Measurements from ENCODE around the gene CEP192.

The CEP192 gene

GRCh38 chr18:13028869-13029268 is 37.7 kb downstream of the CEP192 start:
- H3K27me3 ChIP-seq (ENCODE audit: low read depth, low read length) = no peaks in the 10 kb centered on the region
- H3K79me2 ChIP-seq (ENCODE audit: low read length) = peaks cover 16% of the 10 kb centered on the region
- H4K20me1 ChIP-seq (ENCODE audit: insufficient read depth, low read length) = peaks cover 5% of the 10 kb centered on the region; the same call in 1 of the 2 replicates
- no peak overlapping the region for H3K27ac ChIP-seq (ENCODE audit: low read length)
- no peaks in the 10 kb centered on the region for H3K4me1 ChIP-seq (ENCODE audit: low read length)
- no peak overlapping the region for H3K4me2 ChIP-seq (ENCODE audit: low read length)
- H3K4me3 ChIP-seq (ENCODE audit: low read length) = no peak overlapping the region
- H2AFZ ChIP-seq (ENCODE audit: low read depth, low read length) = no peak overlapping the region
- H3K9me3 ChIP-seq (ENCODE audit: insufficient read depth, low read length) = no peaks in the 10 kb centered on the region
- peaks cover 58% of the 10 kb centered on the region for H3K36me3 ChIP-seq (replicated peaks; ENCODE audit: low read depth, low read length)
- TF ChIP-seq EZH2phosphoT487 (IDR thresholded peaks at IDR 0.05; ENCODE audit: low read depth) (no peak), CTCF (IDR thresholded peaks at IDR 0.05; ENCODE audit: low read depth, low read length) (no peak)
- H3K9ac ChIP-seq (ENCODE audit: low read length) = no peak overlapping the region

DNA sequence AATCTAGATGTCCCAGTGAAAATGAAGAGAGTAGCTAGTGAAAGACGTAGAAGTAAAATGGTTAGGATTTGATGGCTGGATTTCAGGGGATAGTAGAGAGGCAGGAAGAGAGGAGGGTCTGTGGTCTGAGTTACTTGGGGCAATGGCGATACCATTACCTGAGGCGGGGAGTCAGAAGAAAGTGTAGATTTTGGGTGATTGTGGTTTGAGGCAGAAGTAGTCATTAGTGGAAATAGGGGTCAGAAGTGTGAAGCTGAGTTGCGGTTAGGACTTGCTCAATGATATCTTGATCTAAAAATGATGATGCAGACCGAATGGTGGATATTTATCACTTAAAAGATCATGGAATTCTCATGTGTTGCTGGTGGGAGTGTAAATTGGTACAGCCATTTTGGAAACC is 41.0 kb downstream of the CEP192 start:
- Histone ChIP-seq H3K79me2 (ENCODE audit: low read length) (peaks cover 8% of the 10 kb centered on the region; the same call in 1 of the 2 replicates), H3K9me3 (ENCODE audit: insufficient read depth, low read length) (no peaks in the 10 kb centered on the region), H3K27me3 (ENCODE audit: low read depth, low read length) (no peaks in the 10 kb centered on the region), H3K4me1 (ENCODE audit: low read length) (no peaks in the 10 kb centered on the region), H3K4me2 (ENCODE audit: low read length) (no peak overlapping the region), H3K9ac (ENCODE audit: low read length) (no peak overlapping the region), H3K27ac (ENCODE audit: low read length) (no peak overlapping the region), H4K20me1 (ENCODE audit: insufficient read depth, low read length) (peaks cover 5% of the 10 kb centered on the region; the same call in 1 of the 2 replicates), H2AFZ (ENCODE audit: low read depth, low read length) (no peak overlapping the region), H3K36me3 (replicated peaks; ENCODE audit: low read depth, low read length) (peaks cover 63% of the 10 kb centered on the region), H3K4me3 (ENCODE audit: low read length) (no peak overlapping the region)
- no peak for TF ChIP-seq CTCF (IDR thresholded peaks at IDR 0.05; ENCODE audit: low read depth, low read length)
- no peak for TF ChIP-seq EZH2phosphoT487 (IDR thresholded peaks at IDR 0.05; ENCODE audit: low read depth)

DNA sequence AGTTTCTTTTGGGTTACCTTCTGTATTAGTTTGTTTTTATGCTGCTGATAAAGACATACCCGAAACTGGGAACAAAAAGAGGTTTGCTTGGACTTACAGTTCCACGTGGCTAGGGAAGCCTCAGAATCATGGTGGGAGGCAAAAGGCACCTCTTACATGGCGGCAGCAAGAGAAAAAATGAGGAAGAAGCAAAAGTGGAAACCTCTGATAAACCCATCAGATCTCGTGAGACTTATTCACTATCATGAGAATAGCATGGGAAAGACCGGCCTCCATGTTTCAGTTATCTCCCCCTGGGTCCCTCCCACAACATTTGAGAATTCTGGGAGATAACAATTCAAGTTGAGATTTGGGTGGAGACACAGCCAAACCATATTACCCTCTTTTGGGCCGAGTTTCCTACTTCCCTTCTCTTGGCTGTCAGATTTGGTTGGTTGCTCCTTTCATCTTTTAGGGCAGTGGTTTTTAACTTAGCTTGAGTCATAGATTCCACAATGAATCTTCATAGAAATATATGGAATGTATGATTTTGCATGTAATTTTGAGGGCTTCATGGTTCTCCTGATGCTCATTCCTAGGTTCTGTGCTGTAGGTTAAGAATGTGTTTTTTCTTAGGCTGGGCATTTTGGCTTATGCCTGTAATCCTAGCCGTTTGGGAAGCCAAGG is 44.2 kb downstream of the CEP192 start:
- H3K4me3 ChIP-seq (ENCODE audit: low read length) = no peak overlapping the region

More for the DNA sequence above, 44.2 kb downstream of the CEP192 start:
- Histone ChIP-seq H3K9ac (ENCODE audit: low read length) (no peak overlapping the region), H3K27me3 (ENCODE audit: low read depth, low read length) (no peaks in the 10 kb centered on the region), H3K36me3 (replicated peaks; ENCODE audit: low read depth, low read length) (peaks cover 53% of the 10 kb centered on the region), H3K79me2 (ENCODE audit: low read length) (peaks cover 5% of the 10 kb centered on the region; the same call in 1 of the 2 replicates), H3K4me2 (ENCODE audit: low read length) (no peak overlapping the region), H2AFZ (ENCODE audit: low read depth, low read length) (no peak overlapping the region), H3K27ac (ENCODE audit: low read length) (no peak overlapping the region), H3K9me3 (ENCODE audit: insufficient read depth, low read length) (no peaks in the 10 kb centered on the region), H3K4me1 (ENCODE audit: low read length) (no peaks in the 10 kb centered on the region), H4K20me1 (ENCODE audit: insufficient read depth, low read length) (peaks cover 5% of the 10 kb centered on the region; the same call in 1 of the 2 replicates)
- no peak for TF ChIP-seq EZH2phosphoT487 (IDR thresholded peaks at IDR 0.05; ENCODE audit: low read depth)
- TF ChIP-seq CTCF (IDR thresholded peaks at IDR 0.05; ENCODE audit: low read depth, low read length) = no peak
